ENCODE data around the gene MON1B.

MON1B gene

DNA sequence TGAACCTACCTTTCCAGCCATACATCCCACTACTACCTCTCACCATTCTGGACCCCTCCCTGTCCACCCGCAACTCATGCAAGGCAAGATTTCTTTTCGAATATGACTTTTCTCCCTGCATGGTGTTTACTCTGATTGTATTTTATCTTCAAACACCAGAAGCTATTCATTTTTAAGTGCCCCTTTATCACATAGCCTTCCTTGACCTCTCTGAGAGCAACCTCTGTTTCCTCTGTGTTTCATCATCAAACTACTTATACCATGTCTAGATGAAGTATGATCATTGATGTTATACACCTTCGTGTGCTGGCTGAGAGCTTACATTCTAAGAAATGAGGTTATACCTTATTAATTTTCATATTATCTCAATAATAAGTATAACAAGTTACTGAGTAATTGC, 40.1 kb downstream of the MON1B start:
- Histone ChIP-seq H3K27ac (replicated peaks) (no peak overlapping the region), H3K27me3 (ENCODE audit: insufficient read depth, poor library complexity, severe bottlenecking) (peaks cover 14% of the 10 kb centered on the region), H3K4me3 (replicated peaks; ENCODE audit: insufficient read depth, low read length) (no peak overlapping the region)
- TF ChIP-seq, protein P1, sequence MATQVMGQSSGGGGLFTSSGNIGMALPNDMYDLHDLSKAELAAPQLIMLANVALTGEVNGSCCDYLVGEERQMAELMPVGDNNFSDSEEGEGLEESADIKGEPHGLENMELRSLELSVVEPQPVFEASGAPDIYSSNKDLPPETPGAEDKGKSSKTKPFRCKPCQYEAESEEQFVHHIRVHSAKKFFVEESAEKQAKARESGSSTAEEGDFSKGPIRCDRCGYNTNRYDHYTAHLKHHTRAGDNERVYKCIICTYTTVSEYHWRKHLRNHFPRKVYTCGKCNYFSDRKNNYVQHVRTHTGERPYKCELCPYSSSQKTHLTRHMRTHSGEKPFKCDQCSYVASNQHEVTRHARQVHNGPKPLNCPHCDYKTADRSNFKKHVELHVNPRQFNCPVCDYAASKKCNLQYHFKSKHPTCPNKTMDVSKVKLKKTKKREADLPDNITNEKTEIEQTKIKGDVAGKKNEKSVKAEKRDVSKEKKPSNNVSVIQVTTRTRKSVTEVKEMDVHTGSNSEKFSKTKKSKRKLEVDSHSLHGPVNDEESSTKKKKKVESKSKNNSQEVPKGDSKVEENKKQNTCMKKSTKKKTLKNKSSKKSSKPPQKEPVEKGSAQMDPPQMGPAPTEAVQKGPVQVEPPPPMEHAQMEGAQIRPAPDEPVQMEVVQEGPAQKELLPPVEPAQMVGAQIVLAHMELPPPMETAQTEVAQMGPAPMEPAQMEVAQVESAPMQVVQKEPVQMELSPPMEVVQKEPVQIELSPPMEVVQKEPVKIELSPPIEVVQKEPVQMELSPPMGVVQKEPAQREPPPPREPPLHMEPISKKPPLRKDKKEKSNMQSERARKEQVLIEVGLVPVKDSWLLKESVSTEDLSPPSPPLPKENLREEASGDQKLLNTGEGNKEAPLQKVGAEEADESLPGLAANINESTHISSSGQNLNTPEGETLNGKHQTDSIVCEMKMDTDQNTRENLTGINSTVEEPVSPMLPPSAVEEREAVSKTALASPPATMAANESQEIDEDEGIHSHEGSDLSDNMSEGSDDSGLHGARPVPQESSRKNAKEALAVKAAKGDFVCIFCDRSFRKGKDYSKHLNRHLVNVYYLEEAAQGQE (IDR thresholded peaks at IDR 0.05; ENCODE audit: insufficient replicate concordance, low read depth): no peak
- DNase-seq (ENCODE audit: low read depth in 1 of 2, low spot score in 1 of 2): no peak

DNA sequence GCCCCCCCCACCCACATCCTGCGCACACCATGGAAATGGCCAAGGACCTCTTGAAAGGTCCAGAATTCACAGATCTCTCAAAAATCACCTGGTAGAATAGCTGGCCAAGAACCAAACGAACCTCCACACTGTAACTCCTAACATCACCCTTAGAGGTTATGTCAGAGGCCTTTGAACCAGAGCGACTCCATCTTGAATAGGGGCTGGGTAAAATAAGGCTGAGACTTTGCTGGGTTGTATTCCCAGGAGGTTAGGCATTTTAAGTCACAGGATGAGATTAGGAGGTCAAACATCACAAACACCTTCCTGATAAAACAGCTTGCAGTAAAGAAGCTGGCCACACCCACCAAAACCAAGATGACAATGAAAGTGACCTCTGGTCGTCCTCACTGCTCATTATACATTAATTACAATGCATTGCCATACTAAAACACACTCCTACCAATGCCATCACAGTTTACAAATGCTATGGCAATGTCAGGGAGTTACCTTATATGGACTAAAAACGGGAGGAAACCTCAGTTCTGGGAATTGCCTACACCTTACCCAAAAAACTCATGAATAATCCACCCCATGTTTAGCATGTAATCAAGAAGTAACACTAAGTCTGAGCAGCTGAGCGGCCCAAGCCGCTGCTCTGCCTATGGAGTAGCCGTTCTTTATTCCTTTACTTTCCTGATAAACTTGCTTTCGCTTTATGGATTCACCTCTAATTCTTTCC, 43.0 kb downstream of the MON1B start:
- Histone ChIP-seq H3K27ac (replicated peaks) (no peak overlapping the region), H3K4me3 (replicated peaks; ENCODE audit: insufficient read depth, low read length) (no peak overlapping the region)
- no peak for TF ChIP-seq SPI1 (IDR thresholded peaks at IDR 0.05; ENCODE audit: borderline replicate concordance, low read depth)
- TF ChIP-seq, protein P1 (IDR thresholded peaks at IDR 0.05; ENCODE audit: insufficient replicate concordance, low read depth): no peak

DNA sequence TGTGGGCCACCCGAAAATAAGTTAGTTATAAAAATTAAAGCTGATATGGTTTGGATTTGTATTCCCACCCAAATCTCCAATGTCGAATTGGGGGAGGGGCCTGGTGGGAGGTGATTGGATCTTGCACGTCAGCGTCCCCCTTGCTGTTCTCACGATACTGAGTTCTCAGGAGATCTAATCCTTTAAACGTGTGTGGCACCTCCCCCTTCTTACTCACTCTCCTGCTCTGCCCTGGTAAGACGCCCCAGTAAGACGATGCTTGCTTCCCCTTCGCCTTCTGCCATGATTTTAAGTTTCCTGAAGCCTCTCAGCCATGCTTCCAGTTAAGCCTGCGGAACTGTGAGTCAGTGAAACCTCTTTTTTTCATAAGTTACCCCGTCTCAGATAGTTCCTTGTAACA, 43.6 kb downstream of the MON1B start:
- no peak overlapping the region for H3K4me3 ChIP-seq (replicated peaks; ENCODE audit: insufficient read depth, low read length)
- TF ChIP-seq, protein P2, sequence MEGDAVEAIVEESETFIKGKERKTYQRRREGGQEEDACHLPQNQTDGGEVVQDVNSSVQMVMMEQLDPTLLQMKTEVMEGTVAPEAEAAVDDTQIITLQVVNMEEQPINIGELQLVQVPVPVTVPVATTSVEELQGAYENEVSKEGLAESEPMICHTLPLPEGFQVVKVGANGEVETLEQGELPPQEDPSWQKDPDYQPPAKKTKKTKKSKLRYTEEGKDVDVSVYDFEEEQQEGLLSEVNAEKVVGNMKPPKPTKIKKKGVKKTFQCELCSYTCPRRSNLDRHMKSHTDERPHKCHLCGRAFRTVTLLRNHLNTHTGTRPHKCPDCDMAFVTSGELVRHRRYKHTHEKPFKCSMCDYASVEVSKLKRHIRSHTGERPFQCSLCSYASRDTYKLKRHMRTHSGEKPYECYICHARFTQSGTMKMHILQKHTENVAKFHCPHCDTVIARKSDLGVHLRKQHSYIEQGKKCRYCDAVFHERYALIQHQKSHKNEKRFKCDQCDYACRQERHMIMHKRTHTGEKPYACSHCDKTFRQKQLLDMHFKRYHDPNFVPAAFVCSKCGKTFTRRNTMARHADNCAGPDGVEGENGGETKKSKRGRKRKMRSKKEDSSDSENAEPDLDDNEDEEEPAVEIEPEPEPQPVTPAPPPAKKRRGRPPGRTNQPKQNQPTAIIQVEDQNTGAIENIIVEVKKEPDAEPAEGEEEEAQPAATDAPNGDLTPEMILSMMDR (IDR thresholded peaks at IDR 0.05; ENCODE audit: insufficient read depth, low read length): no peak
- TF ChIP-seq SPI1 (IDR thresholded peaks at IDR 0.05; ENCODE audit: borderline replicate concordance, low read depth) (no peak), GABPA (IDR thresholded peaks at IDR 0.05; ENCODE audit: low read depth) (no peak)
- H3K27me3 ChIP-seq (ENCODE audit: insufficient read depth, poor library complexity, severe bottlenecking): peaks cover 16% of the 10 kb centered on the region
- DNase-seq (ENCODE audit: low read depth in 1 of 2, low spot score in 1 of 2): no peak
- H3K27ac ChIP-seq (replicated peaks): no peak overlapping the region

More for the DNA sequence above, 43.0 kb downstream of the MON1B start:
- H3K27me3 ChIP-seq (ENCODE audit: insufficient read depth, poor library complexity, severe bottlenecking): peaks cover 14% of the 10 kb centered on the region
- DNase-seq (ENCODE audit: low read depth in 1 of 2, low spot score in 1 of 2): no peak

DNA sequence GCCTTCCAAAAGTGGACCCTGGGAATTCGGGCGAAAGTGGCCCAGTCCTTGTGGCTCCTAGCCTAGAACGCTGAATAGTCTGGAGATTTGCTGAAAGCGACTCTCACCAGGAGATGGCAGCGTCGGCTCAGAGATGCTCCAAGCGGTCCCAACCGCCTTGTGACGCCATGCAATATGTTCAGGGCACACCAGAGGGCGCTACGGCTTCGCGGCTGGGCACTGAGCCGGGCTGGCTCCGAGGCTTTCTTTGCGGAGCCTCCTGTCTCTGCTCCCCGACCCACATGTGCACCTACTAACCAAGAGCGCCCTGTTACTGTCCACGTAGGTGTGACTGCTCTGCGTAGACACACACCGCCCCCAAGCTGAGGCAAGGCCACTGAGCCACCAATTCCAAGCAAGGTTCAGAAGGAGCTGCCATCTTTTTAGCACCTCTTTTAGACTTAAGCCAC, 45.1 kb downstream of the MON1B start:
- H3K27me3 ChIP-seq (ENCODE audit: insufficient read depth, poor library complexity, severe bottlenecking): peaks cover 14% of the 10 kb centered on the region
- TF ChIP-seq SPI1 (IDR thresholded peaks at IDR 0.05; ENCODE audit: borderline replicate concordance, low read depth): no peak
- TF ChIP-seq, protein P1 (IDR thresholded peaks at IDR 0.05; ENCODE audit: insufficient replicate concordance, low read depth): no peak
- TF ChIP-seq POLR2AphosphoS5 (IDR thresholded peaks at IDR 0.05; ENCODE audit: low read depth): no peak
- TF ChIP-seq GABPA (IDR thresholded peaks at IDR 0.05; ENCODE audit: low read depth): no peak
- TF ChIP-seq, protein P2 (IDR thresholded peaks at IDR 0.05; ENCODE audit: insufficient read depth, low read length): peak; percentile 98
- DNase-seq (ENCODE audit: low read depth in 1 of 2, low spot score in 1 of 2): peak; percentile 54 to 83
- H3K27ac ChIP-seq (replicated peaks): no peak overlapping the region
- no peak overlapping the region for H3K4me3 ChIP-seq (replicated peaks; ENCODE audit: insufficient read depth, low read length)

All from HL-60 (cell line).